ENCODE results near the gene ARL5C.
A peak's percentile ranks its signal among the peaks of the same experiment; 100 is the strongest.

DNA sequence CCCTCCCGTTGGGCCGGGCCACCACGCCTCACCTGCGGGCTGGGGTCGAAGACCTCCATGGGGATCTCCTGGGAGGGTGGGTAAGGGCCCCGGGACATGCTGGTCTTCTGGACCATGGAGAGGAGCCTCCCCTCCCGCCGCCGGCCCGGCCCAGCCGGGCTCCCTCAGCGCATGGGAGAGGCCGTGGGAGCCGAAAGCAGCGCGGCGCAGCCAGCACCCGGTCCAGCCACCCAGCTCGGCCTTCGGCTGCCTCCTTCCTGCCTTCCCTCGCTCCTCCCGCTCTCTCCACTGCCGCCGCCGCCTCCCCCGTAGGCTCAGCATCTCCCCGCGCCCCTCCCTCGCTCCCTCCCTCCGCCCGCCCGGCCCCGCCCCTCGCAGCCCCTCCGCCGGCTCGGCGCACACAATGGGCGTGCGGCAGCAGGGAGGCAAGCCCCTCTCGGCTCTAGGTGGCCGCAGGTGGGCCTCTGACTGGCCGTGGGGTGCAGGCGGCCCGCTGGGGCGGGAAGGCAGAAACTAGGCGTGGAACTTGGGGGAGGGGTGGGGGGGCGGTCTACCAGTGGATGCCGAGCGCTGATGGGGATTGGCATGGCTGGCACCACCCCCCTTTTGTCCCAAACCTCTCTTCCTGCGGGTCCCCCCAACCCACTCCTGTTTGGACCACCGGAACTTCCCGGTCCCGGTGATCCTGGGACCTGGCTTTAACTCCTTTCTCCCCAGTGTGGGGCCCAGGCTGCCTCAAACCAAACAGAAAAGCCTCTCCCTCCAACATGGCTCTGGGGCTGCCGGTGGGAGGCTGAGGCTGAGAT lies 31.6 kb upstream of the ARL5C start, which contains the start of gene CACNB1:
- TF ChIP-seq, protein P1, sequence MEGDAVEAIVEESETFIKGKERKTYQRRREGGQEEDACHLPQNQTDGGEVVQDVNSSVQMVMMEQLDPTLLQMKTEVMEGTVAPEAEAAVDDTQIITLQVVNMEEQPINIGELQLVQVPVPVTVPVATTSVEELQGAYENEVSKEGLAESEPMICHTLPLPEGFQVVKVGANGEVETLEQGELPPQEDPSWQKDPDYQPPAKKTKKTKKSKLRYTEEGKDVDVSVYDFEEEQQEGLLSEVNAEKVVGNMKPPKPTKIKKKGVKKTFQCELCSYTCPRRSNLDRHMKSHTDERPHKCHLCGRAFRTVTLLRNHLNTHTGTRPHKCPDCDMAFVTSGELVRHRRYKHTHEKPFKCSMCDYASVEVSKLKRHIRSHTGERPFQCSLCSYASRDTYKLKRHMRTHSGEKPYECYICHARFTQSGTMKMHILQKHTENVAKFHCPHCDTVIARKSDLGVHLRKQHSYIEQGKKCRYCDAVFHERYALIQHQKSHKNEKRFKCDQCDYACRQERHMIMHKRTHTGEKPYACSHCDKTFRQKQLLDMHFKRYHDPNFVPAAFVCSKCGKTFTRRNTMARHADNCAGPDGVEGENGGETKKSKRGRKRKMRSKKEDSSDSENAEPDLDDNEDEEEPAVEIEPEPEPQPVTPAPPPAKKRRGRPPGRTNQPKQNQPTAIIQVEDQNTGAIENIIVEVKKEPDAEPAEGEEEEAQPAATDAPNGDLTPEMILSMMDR (IDR thresholded peaks at IDR 0.05), result no peak
- TF ChIP-seq POLR2A (IDR thresholded peaks at IDR 0.05), result peak in 1 of 2 donors; percentile 67

All from thyroid gland (tissue), 4 donors.